UCSD-AML1 (cell line): Measurements from ENCODE around the gene CCDC9.

Experiments used
- DNase-seq: peaks from one replicate; lab custom pipeline; 2025; ENCODE audit not compliant: unreplicated experiment; lab: John Stamatoyannopoulos, UW

Gene CCDC9

GRCh38 chr19:47255879-47256692 is at the start of gene CCDC9:
Gene CCDC9, plus strand, starts transcription at chr19:47256525. Its CDS starts 1,876 bp downstream, at chr19:47258401.
- DNase-seq, result peak; percentile 99

GRCh38 chr19:47209319-47210179 is 46.8 kb upstream of the CCDC9 start:
- no peak for DNase-seq

- DNase-seq, result no peak
These were observed 46.2 kb upstream of the CCDC9 start for GRCh38 chr19:47210180-47210490.

- peak; percentile 57 for DNase-seq
These were observed 45.5 kb upstream of the CCDC9 start for GRCh38 chr19:47210689-47211316.

GRCh38 chr19:47215581-47215980 is 40.7 kb upstream of the CCDC9 start:
- DNase-seq, result no peak

GRCh38 chr19:47221080-47221841 is 35.1 kb upstream of the CCDC9 start:
- no peak for DNase-seq

- DNase-seq, result no peak
These were observed 34.4 kb upstream of the CCDC9 start for GRCh38 chr19:47221890-47222289.

GRCh38 chr19:47225746-47226425 is 30.4 kb upstream of the CCDC9 start:
- DNase-seq, result peak; percentile 90

GRCh38 chr19:47226426-47227351 is 29.6 kb upstream of the CCDC9 start:
- DNase-seq, result peak; percentile 90

- peak; percentile 94 for DNase-seq
These were observed 28.8 kb upstream of the CCDC9 start for GRCh38 chr19:47227352-47228167.

GRCh38 chr19:47228168-47228936 is 28.0 kb upstream of the CCDC9 start:
- DNase-seq, result peak; percentile 75

- DNase-seq, result peak; percentile 44
These were observed 27.2 kb upstream of the CCDC9 start for GRCh38 chr19:47228937-47229675.

- DNase-seq, result no peak
These were observed 26.7 kb upstream of the CCDC9 start for GRCh38 chr19:47229676-47230053.

- peak; percentile 75 for DNase-seq
These were observed 26.0 kb upstream of the CCDC9 start for GRCh38 chr19:47230054-47230920.

GRCh38 chr19:47230921-47231214 is 25.5 kb upstream of the CCDC9 start, which contains the start of gene BBC3:
Gene BBC3, minus strand, starts transcription at chr19:47231199. Its CDS starts 2,768 bp downstream, at chr19:47228431.
- DNase-seq, result no peak
